ENCODE measurements around the gene EPAS1.

GRCh38 chr2:46369783-46370182 lies 72.6 kb downstream of the EPAS1 start:
- no peak for TF ChIP-seq POLR2A (IDR thresholded peaks at IDR 0.05)
- no peak for TF ChIP-seq CTCF (IDR thresholded peaks at IDR 0.05)
